Measurements from ENCODE around the gene LIG3.
"Not testable (repeated sequence)": the region's sequence is repeated elsewhere in the genome, so short reads cannot be mapped to it uniquely, and the experiment has no call there.

LIG3 gene

DNA sequence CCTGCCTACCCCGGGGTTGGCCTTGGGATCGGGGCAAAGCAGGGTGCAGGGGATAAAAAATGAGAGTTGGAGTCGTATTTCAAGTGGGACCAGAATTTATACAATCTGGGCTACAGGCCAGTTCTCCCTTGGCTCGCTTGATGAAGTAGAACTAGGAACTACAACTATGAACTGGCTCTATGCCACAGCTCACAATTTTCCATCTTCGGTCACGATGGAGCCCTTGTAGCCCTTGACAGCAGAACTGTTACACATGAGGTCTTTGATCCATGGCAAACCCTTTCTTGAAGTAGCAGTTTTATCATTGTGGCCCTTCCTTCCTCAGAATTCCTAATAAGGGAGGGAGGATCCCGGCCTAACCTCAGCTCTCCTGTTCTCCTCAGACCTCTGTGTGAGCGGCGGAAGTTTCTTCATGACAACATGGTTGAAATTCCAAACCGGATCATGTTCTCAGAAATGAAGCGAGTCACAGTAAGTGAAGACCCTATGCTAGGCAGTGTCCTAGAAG lies 17.1 kb downstream of the LIG3 start:
- no peak for DNase-seq (ENCODE audit: extremely low spot score, insufficient read length, low read depth)
- FAIRE-seq: no peak

DNA sequence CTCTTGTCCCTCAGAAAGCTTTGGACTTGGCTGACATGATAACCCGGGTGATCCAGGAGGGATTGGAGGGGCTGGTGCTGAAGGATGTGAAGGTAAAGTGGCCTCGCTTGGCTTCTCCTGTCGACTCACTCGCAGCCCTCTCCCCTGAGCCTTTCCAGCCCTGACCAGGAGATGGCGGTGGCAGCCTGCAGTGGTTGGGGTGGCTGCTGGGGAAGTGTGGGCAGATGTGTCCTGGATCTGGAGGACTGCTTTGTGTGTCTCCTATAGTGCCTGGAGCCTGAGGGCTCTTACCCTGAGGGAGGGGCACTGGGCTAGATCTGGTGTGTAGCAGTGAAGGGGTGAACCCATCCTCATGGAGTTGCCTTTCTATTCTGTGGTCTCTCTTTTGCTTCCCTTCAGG lies 17.9 kb downstream of the LIG3 start:
- DNase-seq (ENCODE audit: extremely low spot score, insufficient read length, low read depth): peak; percentile 83
- peak; percentile 78 for FAIRE-seq

DNA sequence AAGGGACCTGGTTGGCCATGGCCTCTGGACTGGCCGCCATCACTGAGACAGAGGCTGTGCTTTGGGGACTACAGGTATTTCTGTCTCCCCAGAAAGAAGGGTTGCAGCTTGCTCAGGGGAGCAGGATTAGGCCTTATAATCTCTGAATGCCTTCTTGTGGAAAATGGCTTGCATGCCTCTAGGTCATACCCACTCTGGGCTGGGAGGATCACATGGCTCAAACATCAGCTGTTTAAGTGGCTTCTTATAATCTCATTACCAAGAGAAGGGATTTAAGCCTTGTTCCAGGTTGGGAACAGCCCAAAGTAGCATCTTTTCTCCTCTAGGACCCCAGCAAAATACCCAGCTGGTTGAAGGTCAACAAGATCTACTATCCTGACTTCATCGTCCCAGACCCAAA lies 19.1 kb downstream of the LIG3 start:
- no peak for DNase-seq (ENCODE audit: extremely low spot score, insufficient read length, low read depth)
- no peak for FAIRE-seq

DNA sequence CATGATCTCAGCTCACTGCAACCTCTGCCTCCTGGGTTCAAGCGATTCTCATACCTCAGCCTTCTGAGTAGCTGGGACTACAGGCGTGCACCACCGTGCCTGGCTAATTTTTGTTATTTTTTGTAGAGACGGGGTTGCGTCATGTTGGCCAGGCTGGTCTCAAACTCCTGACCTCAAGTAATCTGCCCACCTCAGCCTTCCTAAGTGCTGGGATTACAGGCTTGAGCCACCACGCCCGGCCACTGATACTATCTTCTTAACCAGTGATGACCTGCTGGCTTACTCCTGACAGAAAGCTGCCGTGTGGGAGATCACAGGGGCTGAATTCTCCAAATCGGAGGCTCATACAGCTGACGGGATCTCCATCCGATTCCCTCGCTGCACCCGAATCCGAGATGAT lies 20.7 kb downstream of the LIG3 start:
- DNase-seq (ENCODE audit: extremely low spot score, insufficient read length, low read depth): not testable (repeated sequence)

DNA sequence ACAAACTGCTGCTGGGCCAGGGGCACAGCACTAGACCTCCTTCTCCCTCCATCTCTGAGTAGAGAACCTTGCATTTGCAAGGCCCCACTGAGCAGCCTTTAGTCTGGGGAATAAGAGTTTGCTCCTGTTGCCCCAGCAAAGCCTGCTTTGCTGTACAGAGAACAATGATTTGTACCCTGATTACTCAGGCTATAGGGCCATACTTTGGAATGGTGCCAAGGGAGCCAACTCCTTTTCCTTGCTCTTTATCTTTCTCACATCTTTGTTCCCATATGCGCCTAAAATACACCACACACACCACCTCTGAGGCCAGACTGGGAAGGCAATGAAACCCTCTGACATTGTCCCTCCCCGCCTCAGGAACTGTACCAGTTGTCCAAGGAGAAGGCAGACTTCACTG lies 21.2 kb downstream of the LIG3 start:
- FAIRE-seq: no peak

More for the DNA sequence above, 20.7 kb downstream of the LIG3 start:
- FAIRE-seq: not testable (repeated sequence)

DNA sequence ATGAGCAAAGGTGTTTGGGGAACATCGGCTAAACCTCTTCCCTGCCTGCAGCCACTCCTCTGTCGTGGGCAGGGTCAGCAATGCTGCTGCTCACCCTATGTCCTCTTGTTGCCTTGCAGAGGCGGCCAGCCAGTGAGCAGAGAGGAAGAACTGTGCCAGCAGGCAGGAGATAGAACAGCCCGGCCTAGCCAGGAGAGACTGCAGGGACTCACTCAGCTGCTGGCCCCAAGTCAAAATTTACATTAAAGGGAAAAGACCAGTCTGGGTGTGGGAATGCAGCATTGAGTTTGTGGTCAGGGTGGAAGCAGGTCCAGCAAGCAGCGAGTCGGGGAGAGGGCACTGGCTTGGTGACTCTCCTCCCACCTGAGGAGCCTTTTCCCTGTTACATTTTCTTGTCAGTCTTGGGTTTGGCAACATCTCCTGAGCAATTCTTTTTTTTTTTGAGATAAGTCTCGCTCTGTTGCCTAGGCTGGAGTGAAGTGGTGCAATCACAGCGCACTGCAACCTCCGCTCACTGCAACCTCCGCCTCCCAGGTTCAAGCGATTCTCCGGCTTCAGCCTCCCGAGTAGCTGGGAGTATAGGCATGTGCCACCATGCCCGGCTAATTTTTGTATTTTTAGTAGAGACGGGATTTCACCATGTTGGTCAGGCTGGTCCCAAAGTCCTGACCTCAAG lies 22.7 kb downstream of the LIG3 start:
- no peak for DNase-seq (ENCODE audit: extremely low spot score, insufficient read length, low read depth)
- no peak for FAIRE-seq

More for the DNA sequence above, 21.2 kb downstream of the LIG3 start:
- no peak for DNase-seq (ENCODE audit: extremely low spot score, insufficient read length, low read depth)

DNA sequence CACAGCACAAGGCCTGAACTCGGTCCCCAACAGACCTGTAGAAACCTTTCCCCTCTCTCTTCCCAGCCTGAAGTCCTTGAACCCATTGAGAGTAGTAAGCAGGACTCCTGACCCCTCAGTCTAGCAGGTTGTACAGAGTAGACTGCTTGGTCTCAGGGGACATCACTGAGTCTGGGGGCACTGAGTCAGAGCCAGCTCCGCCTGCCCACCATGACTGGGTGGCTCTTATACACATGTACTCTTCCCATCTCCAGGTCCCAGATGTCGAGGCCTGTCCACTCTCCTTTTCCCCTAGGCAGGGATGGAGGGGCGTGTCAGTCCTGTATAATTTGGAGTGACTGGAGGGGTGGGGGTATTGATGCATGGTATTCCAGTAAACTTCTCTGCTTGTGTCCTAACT lies 23.5 kb downstream of the LIG3 start:
- FAIRE-seq: no peak

DNA sequence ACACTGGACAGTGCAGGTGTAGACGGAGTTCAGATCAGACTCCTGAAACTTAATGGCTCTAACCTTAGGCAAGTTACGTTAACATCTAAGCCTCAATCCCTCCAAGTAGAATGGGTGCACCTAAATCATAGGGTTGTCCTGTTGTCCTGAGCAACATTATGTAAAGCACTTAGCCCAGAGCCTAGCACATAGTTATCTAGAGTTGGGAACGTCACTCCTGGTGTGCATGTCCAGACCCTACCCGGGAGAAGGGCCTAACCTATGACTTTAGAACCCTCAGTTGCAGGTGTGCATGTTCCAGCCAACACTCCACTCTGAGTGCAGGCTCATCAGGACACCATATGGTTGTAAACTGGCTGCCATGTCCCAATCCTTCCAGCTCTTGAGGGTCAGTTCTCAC lies 26.0 kb downstream of the LIG3 start:
- FAIRE-seq: no peak
- DNase-seq (ENCODE audit: extremely low spot score, insufficient read length, low read depth): no peak

More for the DNA sequence above, 23.5 kb downstream of the LIG3 start:
- no peak for DNase-seq (ENCODE audit: extremely low spot score, insufficient read length, low read depth)

DNA sequence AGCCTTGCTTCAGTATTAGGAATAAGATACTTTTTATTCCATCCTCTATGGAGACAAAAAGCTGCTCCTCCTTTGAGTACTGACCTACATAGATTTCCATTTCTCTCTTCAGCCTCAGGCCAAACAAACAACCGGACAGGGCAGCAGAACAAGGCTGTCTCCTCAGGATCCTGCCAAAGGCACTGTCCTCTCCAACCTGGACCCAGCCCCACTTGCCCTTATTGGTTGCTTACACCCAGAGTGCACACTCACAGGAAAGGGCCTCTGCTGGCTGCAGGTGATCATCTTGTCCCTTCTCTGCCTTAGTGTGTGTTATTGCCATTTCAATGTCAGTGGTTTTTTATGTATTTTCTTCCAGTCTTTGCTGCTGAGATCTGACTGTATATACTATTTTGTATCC lies 26.6 kb downstream of the LIG3 start:
- no peak for FAIRE-seq
- no peak for DNase-seq (ENCODE audit: extremely low spot score, insufficient read length, low read depth)

DNA sequence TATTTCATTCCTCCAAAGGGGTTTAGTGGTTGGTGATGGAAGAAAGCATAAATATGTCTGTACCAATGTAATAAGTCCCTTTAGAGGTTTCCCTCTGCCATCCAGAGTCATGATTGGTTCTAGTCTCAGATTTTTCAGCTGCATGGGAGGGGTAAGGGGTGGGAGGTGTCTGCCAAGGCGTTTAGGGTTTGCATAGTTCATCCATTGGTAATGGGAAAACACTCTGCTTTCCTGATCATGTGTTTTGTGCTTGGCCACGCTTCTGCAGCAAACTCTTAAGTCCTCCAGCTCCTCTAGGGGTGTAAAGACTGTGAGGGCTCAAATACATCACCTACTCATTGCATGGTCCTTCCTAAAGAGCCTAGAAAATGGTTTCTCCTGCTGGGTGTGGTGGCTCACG lies 29.8 kb downstream of the LIG3 start:
- DNase-seq (ENCODE audit: extremely low spot score, insufficient read length, low read depth): no peak

DNA sequence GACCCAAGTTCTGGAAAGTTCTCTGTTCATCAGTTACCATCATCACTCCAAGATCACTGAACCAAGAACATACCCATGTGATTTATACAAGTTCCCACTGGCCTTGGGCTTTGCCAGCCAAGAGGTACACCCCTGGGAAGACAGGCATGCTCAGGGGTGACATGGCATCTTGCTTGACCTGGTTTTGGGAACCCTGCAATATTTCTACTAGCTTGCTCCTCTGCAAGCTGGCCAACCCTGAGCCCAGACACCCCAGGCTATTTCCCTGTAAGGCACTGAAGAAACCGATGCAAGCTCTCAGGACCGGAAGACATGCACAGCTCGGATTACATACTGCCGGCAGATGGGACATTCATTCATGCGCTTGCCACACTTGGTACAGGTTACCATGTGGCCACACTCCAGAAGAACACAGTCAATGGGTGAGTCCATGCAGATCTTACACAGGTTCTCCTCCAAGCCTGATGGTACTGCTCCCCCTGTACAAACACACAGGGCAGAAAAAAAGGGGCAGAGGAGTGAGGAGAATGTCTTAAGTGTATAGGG lies 31.4 kb downstream of the LIG3 start:
- DNase-seq (ENCODE audit: extremely low spot score, insufficient read length, low read depth) (no peak), FAIRE-seq (no peak)

More for the DNA sequence above, 29.8 kb downstream of the LIG3 start:
- FAIRE-seq: no peak

DNA sequence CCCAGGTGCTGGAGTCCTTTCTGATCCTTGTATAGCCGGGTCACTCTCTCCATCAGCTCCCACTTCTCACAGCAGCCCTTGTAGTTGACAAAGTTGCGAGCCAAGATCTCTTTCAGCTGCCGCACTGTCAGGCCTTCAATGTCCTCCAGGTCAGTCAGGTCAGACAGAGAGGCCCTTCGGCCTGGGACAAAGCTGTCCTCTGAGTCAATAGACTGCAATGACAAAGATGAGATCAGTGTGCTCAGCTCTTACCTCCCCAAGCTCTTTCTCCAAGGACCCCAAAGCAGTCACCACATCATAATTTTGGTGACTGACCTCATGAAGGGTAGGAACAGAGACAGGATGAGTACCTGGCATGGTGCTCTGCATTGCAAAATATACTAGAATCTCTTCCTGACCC lies 36.1 kb downstream of the LIG3 start:
- FAIRE-seq (no peak), DNase-seq (ENCODE audit: extremely low spot score, insufficient read length, low read depth) (no peak)

DNA sequence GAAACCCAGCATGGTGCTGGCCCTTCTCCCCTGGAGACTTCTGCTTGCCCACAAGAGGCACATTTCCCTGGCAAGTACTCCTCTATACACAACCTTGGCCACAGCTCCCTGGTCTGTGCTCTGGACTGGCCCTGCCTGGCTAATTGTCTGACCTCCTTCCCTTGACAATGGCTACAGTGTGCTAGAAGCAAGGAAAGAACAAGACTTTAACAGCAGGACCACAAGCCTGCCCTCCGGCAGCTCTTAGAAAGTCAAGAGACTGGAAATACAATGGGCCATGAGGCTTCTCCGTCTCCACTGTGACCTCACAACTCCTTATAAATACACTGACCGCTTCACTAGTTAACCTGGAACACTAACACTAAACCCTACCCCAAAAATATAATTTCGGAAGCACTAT lies 36.7 kb downstream of the LIG3 start:
- FAIRE-seq (no peak), DNase-seq (ENCODE audit: extremely low spot score, insufficient read length, low read depth) (no peak)

DNA sequence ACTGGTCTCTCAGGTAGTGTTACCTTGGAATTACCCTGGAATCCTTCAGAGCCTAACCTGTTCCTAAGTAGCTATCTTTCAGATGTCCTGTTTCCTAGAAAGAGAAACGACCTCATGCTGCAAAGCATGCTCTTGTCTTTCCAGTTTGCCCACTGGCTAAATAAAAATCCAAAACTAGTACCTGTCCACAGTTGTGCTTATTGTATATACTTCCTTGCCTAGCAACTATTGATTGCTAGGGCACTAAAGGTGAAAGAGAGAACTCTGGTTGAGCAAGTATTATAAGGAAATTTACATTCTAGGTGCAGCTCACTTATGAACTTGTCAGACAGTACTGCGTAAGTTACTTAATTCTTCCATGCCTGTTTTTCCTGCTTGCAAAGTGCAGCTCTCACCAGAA lies 38.5 kb downstream of the LIG3 start:
- no peak for DNase-seq (ENCODE audit: extremely low spot score, insufficient read length, low read depth)

DNA sequence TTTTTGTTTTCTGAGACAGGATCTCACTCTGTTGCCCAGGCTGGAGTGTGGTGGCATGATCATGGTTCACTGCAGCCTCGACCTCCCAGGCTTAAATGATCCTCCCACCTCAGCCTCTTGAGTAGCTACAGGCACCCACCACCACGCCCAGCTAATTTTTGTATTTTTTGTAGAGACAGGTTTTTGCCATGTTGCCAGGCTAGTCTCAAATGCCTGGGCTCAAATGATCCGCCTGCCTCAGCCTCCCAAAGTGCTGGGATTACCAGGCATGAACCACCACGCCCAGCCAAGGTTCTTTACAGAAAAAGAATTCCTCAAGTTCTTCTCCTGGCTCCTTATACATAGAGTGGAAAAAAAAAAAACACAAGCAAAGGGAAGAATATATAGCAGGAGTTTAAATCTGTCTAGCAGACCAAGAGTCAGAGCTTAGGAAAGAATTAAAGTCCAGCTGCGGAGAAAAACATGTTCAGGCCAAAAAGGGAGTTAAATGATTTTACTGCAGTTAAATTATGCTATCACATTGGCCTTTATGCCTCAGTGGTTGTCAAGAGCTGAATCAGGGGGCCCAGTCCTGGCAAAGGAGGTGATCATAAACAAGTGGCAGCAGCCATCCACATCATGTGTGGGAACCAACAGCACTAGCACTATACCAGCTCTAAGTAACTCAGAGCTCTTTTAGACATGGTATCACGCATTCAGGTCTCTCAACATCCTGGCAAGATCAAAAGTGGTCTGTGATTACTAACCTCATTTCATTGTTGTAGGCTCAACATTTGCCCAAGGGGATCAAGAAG lies 39.3 kb downstream of the LIG3 start:
- DNase-seq (ENCODE audit: extremely low spot score, insufficient read length, low read depth) (no peak), FAIRE-seq (no peak)

More for the DNA sequence above, 38.5 kb downstream of the LIG3 start:
- FAIRE-seq: no peak

DNA sequence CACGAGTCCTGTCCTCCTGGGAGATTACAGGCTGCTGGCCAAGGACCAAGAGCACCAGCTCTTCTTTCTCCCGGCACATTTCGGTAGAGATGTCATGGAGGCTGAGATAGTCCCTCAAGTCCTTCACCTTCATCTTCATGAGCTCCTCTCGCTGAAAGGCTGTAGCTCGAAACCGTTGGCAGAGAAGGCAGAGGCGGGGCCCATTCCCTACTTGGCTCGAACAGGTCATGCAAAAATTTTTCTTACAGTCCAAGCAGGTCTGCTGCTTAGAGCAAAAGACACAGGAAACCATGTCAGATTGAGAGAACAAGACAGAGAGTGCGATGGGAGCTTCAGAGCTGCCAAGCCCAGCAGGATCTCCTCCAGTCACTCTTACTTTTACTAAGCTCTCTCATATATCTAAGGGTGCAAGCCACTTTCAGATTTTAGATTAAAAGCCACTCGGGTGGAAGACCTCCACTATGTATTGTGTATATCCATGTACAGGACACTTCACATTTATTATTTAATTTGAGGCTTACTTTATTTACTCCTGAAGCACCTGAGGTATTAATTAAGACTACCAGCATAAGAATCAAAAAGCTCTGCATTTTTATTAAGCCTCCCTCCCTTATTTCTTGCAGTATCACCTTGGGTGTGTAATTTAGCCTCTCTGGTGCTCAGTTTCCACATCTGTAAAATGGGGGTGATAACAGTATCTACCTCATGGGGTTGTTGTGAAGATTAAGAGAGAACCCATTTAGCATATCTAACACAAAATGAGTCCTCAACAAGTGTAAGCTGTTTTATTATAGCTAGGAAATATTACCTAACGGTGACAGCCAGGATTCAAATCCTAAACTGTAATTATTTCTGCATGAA lies 41.4 kb downstream of the LIG3 start:
- no peak for DNase-seq (ENCODE audit: extremely low spot score, insufficient read length, low read depth)
- FAIRE-seq: no peak

DNA sequence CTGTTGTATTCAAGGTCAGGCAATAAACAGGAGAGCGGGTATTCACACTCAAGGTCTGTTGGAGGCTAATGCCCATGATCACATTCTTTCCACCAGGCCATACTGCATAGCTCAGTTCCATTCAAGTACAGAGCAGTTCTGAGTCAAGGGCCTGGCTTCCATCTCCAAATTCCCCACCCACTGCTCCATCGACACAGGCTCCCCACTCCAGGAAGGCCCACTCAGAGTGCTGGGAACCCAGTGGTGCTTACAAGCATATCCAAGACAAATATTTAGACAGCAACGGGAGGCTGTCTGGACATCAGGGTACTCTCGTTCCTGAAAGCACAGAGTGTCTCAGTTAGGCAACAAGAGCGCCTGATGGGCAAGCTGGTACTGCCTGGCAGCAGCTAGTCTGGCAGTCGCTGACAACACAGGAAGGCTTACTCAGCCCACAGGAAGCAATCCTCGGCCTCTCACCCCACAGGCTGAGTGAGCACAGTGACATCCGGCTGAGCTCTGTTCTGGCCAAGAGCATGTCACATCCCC lies 42.3 kb downstream of the LIG3 start:
- peak; percentile 63 for DNase-seq (ENCODE audit: extremely low spot score, insufficient read length, low read depth)
- FAIRE-seq: peak; percentile 87

DNA sequence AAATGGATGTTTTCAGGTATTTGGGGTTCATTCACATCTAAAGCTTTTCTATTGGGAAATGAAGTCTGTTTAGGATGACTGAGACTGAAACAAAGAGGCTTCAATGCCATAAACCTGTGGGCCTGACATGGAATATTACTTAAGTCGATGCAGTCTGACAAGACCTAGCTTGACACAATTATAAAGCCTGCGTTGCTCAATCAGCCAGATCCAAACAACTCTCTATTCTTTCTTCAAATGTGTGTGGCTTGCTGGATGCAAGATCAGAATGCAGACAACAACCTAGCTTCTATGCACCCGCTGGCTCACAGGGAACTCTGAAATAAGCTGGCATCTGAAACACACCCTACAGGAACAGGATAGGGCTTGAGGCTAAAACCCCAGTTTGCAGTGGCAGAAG lies 43.2 kb downstream of the LIG3 start:
- FAIRE-seq (no peak), DNase-seq (ENCODE audit: extremely low spot score, insufficient read length, low read depth) (no peak)

DNA sequence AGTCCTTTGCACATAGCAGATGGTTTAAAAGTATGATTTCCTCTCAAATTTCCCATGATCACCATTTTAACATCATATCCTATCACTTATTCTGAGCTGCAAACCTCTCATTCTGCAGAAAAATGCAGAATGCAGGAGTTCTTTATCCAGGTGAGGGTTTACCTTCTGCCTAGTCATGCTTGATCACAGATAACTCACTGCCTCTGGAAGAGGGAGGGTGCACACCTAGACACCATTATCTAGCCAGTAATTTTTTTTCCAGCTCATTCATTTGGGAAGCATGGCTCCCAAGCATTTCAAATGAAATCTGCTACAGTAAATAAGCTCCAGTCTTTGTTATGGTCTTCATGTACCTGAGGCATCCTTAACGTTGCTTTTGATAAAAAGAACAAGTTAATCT lies 45.2 kb downstream of the LIG3 start:
- DNase-seq (ENCODE audit: extremely low spot score, insufficient read length, low read depth) (no peak), FAIRE-seq (no peak)

DNA sequence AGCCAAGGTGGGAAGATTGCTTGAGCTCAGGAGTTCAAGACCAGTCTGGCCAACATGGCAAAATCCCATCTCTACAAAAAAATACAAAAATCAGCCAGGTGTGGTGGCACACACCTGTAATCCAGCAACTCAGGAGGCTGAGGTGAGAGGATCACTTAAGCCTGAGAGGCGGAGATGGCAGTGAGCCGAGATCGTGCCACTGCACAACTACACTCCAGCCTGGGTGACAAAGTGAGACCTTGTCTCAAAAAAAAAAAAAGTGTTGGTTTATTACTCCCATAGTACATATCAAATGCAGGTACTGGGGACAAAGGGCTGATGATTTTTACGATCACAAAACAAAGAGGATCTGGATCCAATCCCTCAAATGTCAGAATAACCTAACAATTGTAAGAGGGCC lies 47.8 kb downstream of the LIG3 start:
- not testable (repeated sequence) for DNase-seq (ENCODE audit: extremely low spot score, insufficient read length, low read depth); FAIRE-seq

Data from GM18507 (cell line).